ENCODE measurements around the gene VPS37B. TPM values are rescaled to one million over a fixed set of nuclear protein-coding genes. Genes with fewer than 3 reads are reported as not detected.
"Not testable (repeated sequence)": the region's sequence is repeated elsewhere in the genome, so short reads cannot be mapped to it uniquely, and the experiment has no call there.

Gene VPS37B
- total RNA-seq, 1 donor from 2014 or later, result 9.5 TPM

GRCh38 chr12:122884091-122884826 is 11.7 kb downstream of the VPS37B start:
- peaks cover 3% of the 10 kb centered on the region for H3K9me3 Mint-ChIP-seq
- H3K27ac Mint-ChIP-seq, result no peak overlapping the region
- H3K27me3 Mint-ChIP-seq, result peaks cover 30% of the 10 kb centered on the region
- H3K4me1 Mint-ChIP-seq, result peaks cover 58% of the 10 kb centered on the region
- H3K36me3 Mint-ChIP-seq (ENCODE audit: low read depth), result peaks cover 22% of the 10 kb centered on the region
- no peak overlapping the region for H3K4me3 Mint-ChIP-seq
- no peak for DNase-seq
- intact Hi-C loops (cut with micrococcal nuclease), result no loop called here

GRCh38 chr12:122882908-122883558 is 12.9 kb downstream of the VPS37B start:
- peaks cover 34% of the 10 kb centered on the region for H3K27me3 Mint-ChIP-seq
- intact Hi-C loops (cut with micrococcal nuclease), result no loop called here
- H3K4me1 Mint-ChIP-seq, result peaks cover 55% of the 10 kb centered on the region
- peaks cover 26% of the 10 kb centered on the region for H3K36me3 Mint-ChIP-seq (ENCODE audit: low read depth)
- H3K9me3 Mint-ChIP-seq, result peaks cover 3% of the 10 kb centered on the region
- H3K4me3 Mint-ChIP-seq, result no peak overlapping the region
- no peak for DNase-seq
- H3K27ac Mint-ChIP-seq, result no peak overlapping the region

- Mint-ChIP-seq H3K27ac (no peak overlapping the region), H3K27me3 (peaks cover 38% of the 10 kb centered on the region), H3K36me3 (ENCODE audit: low read depth) (peaks cover 33% of the 10 kb centered on the region), H3K4me1 (peaks cover 55% of the 10 kb centered on the region), H3K9me3 (peaks cover 3% of the 10 kb centered on the region), H3K4me3 (no peak overlapping the region)
- intact Hi-C loops (cut with micrococcal nuclease), result no loop called here
- DNase-seq, result no peak
Measured at GRCh38 chr12:122880668-122881067, 15.3 kb downstream of the VPS37B start.

- DNase-seq, result no peak
- intact Hi-C loops (cut with micrococcal nuclease), result no loop called here
- peaks cover 3% of the 10 kb centered on the region for H3K9me3 Mint-ChIP-seq
- no peak overlapping the region for H3K27ac Mint-ChIP-seq
- peaks cover 33% of the 10 kb centered on the region for H3K36me3 Mint-ChIP-seq (ENCODE audit: low read depth)
- peaks cover 38% of the 10 kb centered on the region for H3K27me3 Mint-ChIP-seq
- no peak overlapping the region for H3K4me3 Mint-ChIP-seq
- H3K4me1 Mint-ChIP-seq, result peaks cover 59% of the 10 kb centered on the region
Measured at GRCh38 chr12:122880155-122880667, 15.7 kb downstream of the VPS37B start.

- Mint-ChIP-seq H3K27ac (no peak overlapping the region), H3K27me3 (peaks cover 38% of the 10 kb centered on the region), H3K36me3 (ENCODE audit: low read depth) (peaks cover 33% of the 10 kb centered on the region), H3K4me1 (peaks cover 62% of the 10 kb centered on the region), H3K4me3 (no peak overlapping the region), H3K9me3 (peaks cover 3% of the 10 kb centered on the region)
- no peak for DNase-seq
- intact Hi-C loops (cut with micrococcal nuclease), result loop anchor here (5.0 to 10.0 kb wide), 2 partner anchors 157 to 196 kb away; no protein-coding TSS in a partner anchor
Measured at GRCh38 chr12:122878780-122879612, 16.9 kb downstream of the VPS37B start.

- H3K27me3 Mint-ChIP-seq, result peaks cover 32% of the 10 kb centered on the region
- H3K4me3 Mint-ChIP-seq, result no peak overlapping the region
- H3K9me3 Mint-ChIP-seq, result no peaks in the 10 kb centered on the region
- H3K4me1 Mint-ChIP-seq, result peaks cover 71% of the 10 kb centered on the region
- no peak overlapping the region for H3K27ac Mint-ChIP-seq
- intact Hi-C loops (cut with micrococcal nuclease), result loop anchor here (1.0 to 10.0 kb wide), 3 partner anchors 11 to 198 kb away; no protein-coding TSS in a partner anchor
- no peak for DNase-seq
- peaks cover 41% of the 10 kb centered on the region for H3K36me3 Mint-ChIP-seq (ENCODE audit: low read depth)
Measured at GRCh38 chr12:122876731-122877130, 19.2 kb downstream of the VPS37B start.

GRCh38 chr12:122876281-122876680 is 19.6 kb downstream of the VPS37B start:
- H3K4me3 Mint-ChIP-seq, result peak overlapping the region; percentile 29
- intact Hi-C loops (cut with micrococcal nuclease), result loop anchor here (1.0 to 10.0 kb wide), 3 partner anchors 11 to 199 kb away; no protein-coding TSS in a partner anchor
- peaks cover 30% of the 10 kb centered on the region for H3K27me3 Mint-ChIP-seq

GRCh38 chr12:122875590-122876220 is 20.2 kb downstream of the VPS37B start:
- peaks cover 25% of the 10 kb centered on the region for H3K27me3 Mint-ChIP-seq
- peak overlapping the region; percentile 29 for H3K4me3 Mint-ChIP-seq
- no peak for DNase-seq
- H3K9me3 Mint-ChIP-seq, result no peaks in the 10 kb centered on the region
- H3K27ac Mint-ChIP-seq, result peak overlapping the region; percentile 24
- intact Hi-C loops (cut with micrococcal nuclease), result loop anchor here (1.0 to 10.0 kb wide), 4 partner anchors 12 to 199 kb away; no protein-coding TSS in a partner anchor
- peaks cover 74% of the 10 kb centered on the region for H3K4me1 Mint-ChIP-seq
- peaks cover 39% of the 10 kb centered on the region for H3K36me3 Mint-ChIP-seq (ENCODE audit: low read depth)

More at GRCh38 chr12:122876281-122876680, 19.6 kb downstream of the VPS37B start:
- H3K27ac Mint-ChIP-seq, result peak overlapping the region; percentile 25
- peaks cover 74% of the 10 kb centered on the region for H3K4me1 Mint-ChIP-seq
- DNase-seq, H3K9me3 Mint-ChIP-seq: not testable (repeated sequence)
- peaks cover 43% of the 10 kb centered on the region for H3K36me3 Mint-ChIP-seq (ENCODE audit: low read depth)

GRCh38 chr12:122874081-122874480 is 21.8 kb downstream of the VPS37B start:
- Mint-ChIP-seq H3K9me3 (no peaks in the 10 kb centered on the region), H3K27ac (no peak overlapping the region), H3K4me1 (peaks cover 66% of the 10 kb centered on the region), H3K27me3 (peaks cover 20% of the 10 kb centered on the region), H3K36me3 (ENCODE audit: low read depth) (peaks cover 46% of the 10 kb centered on the region), H3K4me3 (no peak overlapping the region)
- DNase-seq, result peak; percentile 77
- intact Hi-C loops (cut with micrococcal nuclease), result loop anchor here (2.0 to 10.0 kb wide), 2 partner anchors 25 to 201 kb away; no protein-coding TSS in a partner anchor

- Mint-ChIP-seq H3K36me3 (ENCODE audit: low read depth) (peaks cover 48% of the 10 kb centered on the region), H3K27me3 (peaks cover 21% of the 10 kb centered on the region), H3K4me3 (peak overlapping the region; percentile 5), H3K4me1 (peaks cover 62% of the 10 kb centered on the region), H3K9me3 (no peaks in the 10 kb centered on the region), H3K27ac (no peak overlapping the region)
- intact Hi-C loops (cut with micrococcal nuclease), result loop anchor here (10.0 kb wide), 1 partner anchor 201 kb away; no protein-coding TSS in a partner anchor
- DNase-seq, result no peak
Measured at GRCh38 chr12:122873540-122873939, 22.4 kb downstream of the VPS37B start.

GRCh38 chr12:122872815-122873361 is 23.0 kb downstream of the VPS37B start:
- no peak overlapping the region for H3K27ac Mint-ChIP-seq
- no peak overlapping the region for H3K4me3 Mint-ChIP-seq
- peaks cover 18% of the 10 kb centered on the region for H3K27me3 Mint-ChIP-seq
- DNase-seq, result no peak
- intact Hi-C loops (cut with micrococcal nuclease), result loop anchor here (1.0 to 10.0 kb wide), 2 partner anchors 14 to 202 kb away; no protein-coding TSS in a partner anchor
- H3K36me3 Mint-ChIP-seq (ENCODE audit: low read depth), result peaks cover 47% of the 10 kb centered on the region
- H3K4me1 Mint-ChIP-seq, result peaks cover 59% of the 10 kb centered on the region
- no peaks in the 10 kb centered on the region for H3K9me3 Mint-ChIP-seq

GRCh38 chr12:122871851-122872780 is 23.8 kb downstream of the VPS37B start:
- H3K27me3 Mint-ChIP-seq, result peaks cover 16% of the 10 kb centered on the region
- peak overlapping the region; percentile 79 for H3K4me3 Mint-ChIP-seq
- H3K36me3 Mint-ChIP-seq (ENCODE audit: low read depth), result peaks cover 44% of the 10 kb centered on the region
- H3K4me1 Mint-ChIP-seq, result peaks cover 55% of the 10 kb centered on the region
- peak overlapping the region; percentile 76 for H3K27ac Mint-ChIP-seq
- no peaks in the 10 kb centered on the region for H3K9me3 Mint-ChIP-seq
- DNase-seq, result peak; percentile 84
- intact Hi-C loops (cut with micrococcal nuclease), result loop anchor here (1.0 to 10.0 kb wide), 3 partner anchors 15 to 203 kb away; no protein-coding TSS in a partner anchor

Measured in activated CD4-positive, alpha-beta T cell treated with anti-CD3 and anti-CD28 coated beads, Interleukin-2, amount 10 ng/mL, durations not matched to agents 24 days and 14 days (primary cell).